Right ventricle myocardium inferior (tissue), 1 donor: ENCODE results near the gene MAP1B. TPM values are rescaled to one million over a fixed set of nuclear protein-coding genes. Genes with fewer than 3 reads are reported as not detected.
A peak's percentile ranks its signal among the peaks of the same experiment; 100 is the strongest.

Experiments used
- ATAC-seq: fragments of 200-7000 bp; cut with Tn5 transposase; one replicate; pipeline ENCODE4 v1.9.1; 2020; ENCODE audit warnings: mild to moderate bottlenecking, moderate library complexity
- DNase-seq: peaks from one replicate; pipeline ENCODE4 v3.0.0; 2021; ENCODE audit errors: missing footprints
- intact Hi-C: fragments of 100-400 bp; cut with DNase I; formaldehyde crosslinking; loops from one replicate; pipeline ENCODE4 v1.11.0; 2022
- total RNA-seq: library from RNA; stranded (reverse); fragmentation: NEBNext Ultra II Directional; extraction: Animal tissue kit (Norgen Biotek cat#: 25700); gene quantifications from one replicate; pipeline ENCODE4 v1.2.1, GENCODE V29; 2021
- donor health status: DM: no; HTN: yes; CAD: no; lungs with severe emphysema.

Gene MAP1B
- total RNA-seq, 1 donor from 2014 or later, result 59.9 TPM

- ATAC-seq, result no peak
These were observed 70.3 kb downstream of the MAP1B start for GRCh38 chr5:72177538-72177937.

GRCh38 chr5:72179028-72179815 lies 71.9 kb downstream of the MAP1B start:
- intact Hi-C loops, result no loop called here
- peak; percentile 71 for ATAC-seq

More at GRCh38 chr5:72177538-72177937, 70.3 kb downstream of the MAP1B start:
- intact Hi-C loops, result no loop called here
- no peak for DNase-seq

GRCh38 chr5:72179816-72180440 lies 72.7 kb downstream of the MAP1B start:
- no peak for ATAC-seq
- intact Hi-C loops, result no loop called here
- DNase-seq, result no peak

More at GRCh38 chr5:72179028-72179815, 71.9 kb downstream of the MAP1B start:
- DNase-seq, result peak; percentile 68

- ATAC-seq (no peak), DNase-seq (no peak)
- intact Hi-C loops, result no loop called here
These were observed 73.7 kb downstream of the MAP1B start for GRCh38 chr5:72180925-72181324.

- ATAC-seq (no peak), DNase-seq (no peak)
- intact Hi-C loops, result no loop called here
These were observed 75.4 kb downstream of the MAP1B start for GRCh38 chr5:72182686-72183085.

GRCh38 chr5:72183101-72183520 lies 75.8 kb downstream of the MAP1B start:
- ATAC-seq (no peak), DNase-seq (no peak)
- intact Hi-C loops, result no loop called here

GRCh38 chr5:72184408-72184807 lies 77.1 kb downstream of the MAP1B start:
- DNase-seq, result no peak
- intact Hi-C loops, result no loop called here
- no peak for ATAC-seq

GRCh38 chr5:72185496-72186329 lies 78.4 kb downstream of the MAP1B start:
- intact Hi-C loops, result no loop called here
- ATAC-seq (peak; percentile 87), DNase-seq (no peak)

- no peak for ATAC-seq
- DNase-seq, result no peak
- intact Hi-C loops, result no loop called here
These were observed 80.3 kb downstream of the MAP1B start for GRCh38 chr5:72187388-72188075.

GRCh38 chr5:72188166-72188565 lies 80.9 kb downstream of the MAP1B start:
- intact Hi-C loops, result no loop called here
- ATAC-seq (no peak), DNase-seq (no peak)

GRCh38 chr5:72189146-72189545 lies 81.9 kb downstream of the MAP1B start:
- intact Hi-C loops, result no loop called here
- ATAC-seq, result no peak

GRCh38 chr5:72191404-72191803 lies 84.1 kb downstream of the MAP1B start:
- intact Hi-C loops, result no loop called here
- ATAC-seq (no peak), DNase-seq (no peak)

More at GRCh38 chr5:72189146-72189545, 81.9 kb downstream of the MAP1B start:
- no peak for DNase-seq

- intact Hi-C loops, result no loop called here
- DNase-seq (no peak), ATAC-seq (no peak)
These were observed 87.6 kb downstream of the MAP1B start for GRCh38 chr5:72194846-72195245.

- DNase-seq, result no peak
- intact Hi-C loops, result no loop called here
- ATAC-seq, result no peak
These were observed 88.3 kb downstream of the MAP1B start for GRCh38 chr5:72195581-72195980.

GRCh38 chr5:72197393-72197792 lies 90.1 kb downstream of the MAP1B start:
- ATAC-seq (no peak), DNase-seq (no peak)
- intact Hi-C loops, result no loop called here

GRCh38 chr5:72199681-72200080 lies 92.4 kb downstream of the MAP1B start:
- DNase-seq (no peak), ATAC-seq (no peak)
- intact Hi-C loops, result no loop called here

- DNase-seq (no peak), ATAC-seq (no peak)
- intact Hi-C loops, result no loop called here
These were observed 95.1 kb downstream of the MAP1B start for GRCh38 chr5:72202331-72202825.

GRCh38 chr5:72203251-72203845 lies 96.1 kb downstream of the MAP1B start:
- no peak for DNase-seq
- no peak for ATAC-seq
- intact Hi-C loops, result no loop called here
